T-helper 2 cell treated with Interferon-gamma antibody and Interleukin-4, amounts not matched to agents 100 ng/mL and 5 ng/mL, for 36 hours (primary cell): ENCODE results near the gene KCTD15. TPM values are rescaled to one million over a fixed set of nuclear protein-coding genes. Genes with fewer than 3 reads are reported as not detected.
"Not testable (repeated sequence)": the region's sequence is repeated elsewhere in the genome, so short reads cannot be mapped to it uniquely, and the experiment has no call there.

Source experiments
- intact Hi-C: fragments of 100-400 bp; cut with micrococcal nuclease; formaldehyde crosslinking; loops from one replicate; pipeline ENCODE4 v1.15.1; 2023
- total RNA-seq: library from RNA; stranded (reverse); gene quantifications from 2 replicates; pipeline ENCODE4 v1.2.3, GENCODE V29; 2022

The KCTD15 gene
- total RNA-seq, 1 donor from 2014 or later: 6.5 TPM

DNA sequence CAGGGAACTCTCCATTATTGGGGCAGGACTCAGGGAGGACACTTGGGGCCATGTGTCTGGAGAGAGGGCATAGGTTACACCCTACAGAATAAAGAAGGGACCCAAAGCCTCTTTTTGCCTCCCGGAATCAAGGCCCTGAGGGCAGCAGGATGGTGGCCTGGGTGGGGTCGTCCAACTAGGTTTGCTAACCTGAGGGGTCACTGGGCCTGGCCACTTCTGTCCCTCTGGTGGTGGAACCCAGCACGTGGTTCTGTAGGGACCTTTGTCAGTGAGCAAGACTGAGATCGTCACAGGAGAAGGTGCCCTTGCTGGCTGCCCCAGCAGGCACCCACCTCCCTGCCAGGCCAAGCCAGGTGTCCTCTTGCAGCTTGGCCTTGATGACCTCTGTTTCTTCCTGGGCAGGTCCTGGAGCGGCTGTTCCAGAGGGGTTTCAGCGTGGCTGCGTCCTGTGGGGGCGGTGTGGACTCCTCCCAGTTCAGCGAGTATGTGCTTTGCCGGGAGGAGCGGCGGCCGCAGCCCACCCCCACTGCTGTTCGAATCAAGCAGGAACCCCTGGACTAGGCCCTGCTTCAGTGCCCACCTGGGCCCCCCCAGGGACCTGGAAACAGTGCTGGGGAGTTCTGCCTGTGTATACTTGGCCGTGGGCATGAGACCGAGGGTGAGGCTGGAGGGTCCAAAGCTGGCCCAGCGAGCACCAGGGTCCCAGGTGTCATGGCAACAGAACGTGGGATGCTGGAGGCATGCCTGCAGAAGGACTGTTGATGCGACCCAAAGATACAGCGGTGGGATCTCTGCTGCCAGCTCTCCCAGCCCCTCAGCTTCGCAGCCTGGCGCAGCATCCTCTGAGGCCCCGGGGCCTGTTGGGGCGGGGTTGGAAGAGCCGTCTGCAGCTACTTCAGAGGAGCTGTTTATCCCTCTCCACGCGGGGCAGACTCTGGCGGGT, 16.0 kb downstream of the KCTD15 start:
- intact Hi-C loops: no loop called here

DNA sequence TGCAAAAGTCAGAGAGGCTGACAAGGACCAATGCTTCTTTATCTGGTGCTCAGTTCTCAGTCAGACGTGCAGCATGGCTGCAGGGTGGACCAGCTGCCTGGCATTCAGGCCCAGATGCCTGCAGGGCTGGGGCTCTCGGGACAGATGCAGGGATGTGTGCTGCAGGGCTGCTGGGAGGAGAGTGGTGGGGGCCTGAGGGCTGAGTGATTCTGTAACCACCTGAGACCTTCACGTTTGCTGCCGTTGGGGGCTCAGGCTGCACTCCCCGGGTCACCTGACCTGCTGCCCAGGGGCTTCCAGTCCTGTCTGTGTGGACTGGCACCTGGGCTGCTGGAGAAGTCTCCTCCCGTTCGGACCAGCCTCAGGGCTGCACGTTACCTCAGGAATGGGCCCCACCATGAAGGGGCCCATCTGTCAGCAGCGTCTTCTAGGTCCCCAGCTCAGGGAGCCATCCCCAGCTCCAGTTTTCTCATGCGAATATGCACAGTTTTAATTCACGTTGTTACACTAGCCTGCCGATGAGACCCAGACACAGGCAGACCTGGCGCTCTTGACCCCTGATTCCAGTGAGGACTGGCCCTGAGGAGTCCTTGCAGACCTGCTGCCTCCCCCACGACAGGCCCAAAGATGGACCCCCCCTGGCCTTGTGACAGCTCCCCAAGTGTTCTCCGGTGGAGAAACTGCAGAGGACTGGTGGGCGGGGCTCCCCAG, 16.9 kb downstream of the KCTD15 start:
- intact Hi-C loops: no loop called here

DNA sequence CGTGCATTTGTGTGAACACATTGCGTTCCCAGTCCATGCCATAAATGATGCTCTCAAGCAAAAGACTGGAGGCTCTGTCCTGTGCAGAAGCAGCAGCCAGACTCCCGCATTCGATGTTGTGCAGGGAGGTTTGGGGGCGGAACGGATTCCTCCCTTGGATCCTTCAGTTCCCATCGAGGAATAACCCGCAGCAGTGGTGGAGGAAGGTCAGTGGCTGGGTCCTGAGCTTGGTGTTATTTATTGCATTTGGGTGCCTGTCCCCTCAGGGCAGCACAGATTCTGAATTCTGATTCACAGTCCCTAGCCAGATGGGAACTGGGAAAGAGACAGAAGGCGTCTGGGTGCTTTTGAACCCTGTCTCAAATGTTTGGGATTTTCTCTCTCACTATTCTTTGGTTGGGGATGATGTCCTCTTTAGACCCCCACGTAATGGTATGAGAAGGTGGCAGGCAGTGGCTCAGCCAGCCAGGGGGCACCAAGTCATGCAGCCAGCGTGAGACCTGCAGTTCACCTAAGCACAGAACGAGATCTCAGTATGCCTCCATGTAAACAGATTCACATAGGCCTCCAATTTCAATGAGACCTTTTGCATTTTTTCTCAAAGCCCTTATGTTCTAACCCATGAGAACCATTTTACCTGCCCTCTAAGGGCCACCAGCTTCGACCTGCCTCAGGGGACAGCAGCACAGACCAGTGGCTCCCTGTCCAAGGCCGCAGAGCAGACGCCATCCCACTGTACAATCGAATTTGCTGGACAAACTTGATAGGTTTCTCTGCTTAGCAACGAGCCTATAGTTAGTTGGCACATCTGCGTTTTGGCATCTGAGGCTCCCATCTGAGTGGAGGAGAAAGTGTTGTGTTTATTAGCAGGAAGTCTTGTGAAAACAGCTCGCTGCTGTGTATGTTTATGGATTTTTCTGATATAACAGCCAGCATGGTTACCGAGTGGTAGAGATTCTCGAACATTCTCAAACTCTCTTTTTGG, 17.8 kb downstream of the KCTD15 start:
- intact Hi-C loops: no loop called here

DNA sequence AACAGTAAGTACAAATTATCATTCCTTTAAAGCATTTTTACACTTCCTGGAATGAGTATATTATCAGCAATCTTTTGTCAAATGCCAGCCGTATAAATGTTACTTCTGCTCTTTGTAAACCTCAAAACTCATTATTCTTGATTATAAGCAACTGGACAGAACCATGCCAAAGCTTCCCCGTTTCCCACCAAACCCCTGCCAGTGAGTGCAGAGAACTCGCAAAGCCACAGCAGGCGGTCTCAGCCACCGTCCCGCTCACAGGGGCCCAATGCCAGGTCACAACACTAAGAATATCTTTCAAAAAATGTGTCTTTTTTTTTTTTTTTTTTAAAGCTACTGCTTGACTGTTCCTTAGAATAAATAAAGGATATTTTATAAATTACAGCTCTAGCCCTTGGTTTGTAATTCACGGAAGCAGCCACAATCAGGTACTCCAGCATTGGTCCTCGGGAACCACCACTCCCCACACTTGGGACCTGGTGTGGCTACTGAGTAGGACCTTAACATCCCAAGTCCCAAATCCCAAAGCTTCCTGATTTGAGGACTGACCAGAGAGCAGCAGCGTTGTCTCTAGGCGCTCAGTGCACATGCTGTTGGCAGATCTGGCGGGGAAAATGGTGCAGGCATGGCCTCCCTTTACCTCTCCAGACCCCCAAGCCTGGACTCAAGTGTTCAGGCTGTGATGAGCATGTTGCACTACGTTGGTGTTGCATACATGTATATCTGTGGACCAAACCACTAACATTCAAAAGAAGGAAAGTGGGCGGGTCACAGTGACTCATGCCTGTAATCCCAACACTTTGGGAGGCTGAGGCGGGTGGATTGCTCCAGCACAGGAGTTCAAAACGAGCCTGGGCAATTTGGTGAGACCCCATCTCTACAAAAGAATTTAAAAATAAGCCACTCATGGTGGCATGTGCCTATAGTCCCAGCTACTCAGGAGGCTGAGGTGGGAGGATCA, 19.0 kb downstream of the KCTD15 start:
- intact Hi-C loops: no loop called here

DNA sequence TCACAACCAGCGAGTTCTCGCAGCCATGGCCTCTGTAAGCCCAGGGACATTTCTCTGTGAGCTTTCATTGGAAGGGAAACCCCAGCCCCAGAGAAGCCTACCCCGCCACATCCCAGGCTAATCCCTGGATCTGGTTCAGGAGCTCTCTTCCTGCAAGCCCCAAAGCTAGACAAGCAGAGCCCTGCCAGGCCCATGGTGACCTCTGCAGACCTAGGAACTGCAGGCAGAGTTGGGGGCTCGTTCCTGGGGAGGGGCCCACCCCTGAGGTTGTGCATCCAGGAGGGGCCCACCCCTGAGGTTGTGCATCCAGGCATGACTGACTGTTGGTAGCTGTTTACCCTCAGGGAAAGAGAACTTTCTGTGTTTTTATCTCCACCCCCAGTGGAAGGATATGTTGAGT, 21.7 kb downstream of the KCTD15 start:
- intact Hi-C loops: no loop called here

DNA sequence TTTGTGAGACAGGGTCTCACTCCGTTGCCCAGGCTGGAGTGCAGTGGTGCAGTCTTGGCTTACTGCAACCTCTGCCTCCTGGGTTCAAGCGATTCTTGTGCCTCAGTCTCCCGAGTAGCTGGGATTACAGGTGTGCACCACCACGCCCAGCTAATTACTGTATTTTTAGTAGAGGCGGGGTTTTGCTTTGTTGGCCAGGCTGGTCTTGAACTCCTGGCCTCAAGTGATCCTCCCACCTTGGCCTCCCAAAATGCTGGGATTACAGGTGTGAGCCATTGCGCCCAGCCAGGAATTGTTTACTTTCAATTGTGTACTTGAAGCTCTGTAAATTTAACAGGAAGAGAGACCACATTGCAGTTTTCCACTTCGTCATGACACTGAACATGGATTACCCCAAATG, 22.4 kb downstream of the KCTD15 start:
- intact Hi-C loops: not testable (repeated sequence)

DNA sequence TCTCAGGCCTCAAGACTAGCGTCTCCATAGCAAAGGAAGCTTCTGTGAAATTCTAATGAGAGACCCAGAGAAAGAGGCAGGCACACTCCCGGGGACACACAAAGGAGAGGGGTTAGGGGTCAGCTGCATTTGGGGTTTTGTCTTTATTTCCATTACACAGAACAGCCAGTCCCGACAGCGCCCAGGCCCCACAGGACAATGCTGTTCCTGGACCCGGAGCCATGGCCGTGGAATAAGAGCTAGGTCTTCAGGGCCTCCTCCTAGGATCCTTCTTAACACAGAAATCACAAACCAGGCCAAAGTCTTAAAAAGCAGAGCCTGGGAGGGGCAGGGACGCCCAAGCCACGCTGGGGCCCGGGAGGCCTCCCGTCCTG, 22.8 kb downstream of the KCTD15 start:
- intact Hi-C loops: no loop called here

DNA sequence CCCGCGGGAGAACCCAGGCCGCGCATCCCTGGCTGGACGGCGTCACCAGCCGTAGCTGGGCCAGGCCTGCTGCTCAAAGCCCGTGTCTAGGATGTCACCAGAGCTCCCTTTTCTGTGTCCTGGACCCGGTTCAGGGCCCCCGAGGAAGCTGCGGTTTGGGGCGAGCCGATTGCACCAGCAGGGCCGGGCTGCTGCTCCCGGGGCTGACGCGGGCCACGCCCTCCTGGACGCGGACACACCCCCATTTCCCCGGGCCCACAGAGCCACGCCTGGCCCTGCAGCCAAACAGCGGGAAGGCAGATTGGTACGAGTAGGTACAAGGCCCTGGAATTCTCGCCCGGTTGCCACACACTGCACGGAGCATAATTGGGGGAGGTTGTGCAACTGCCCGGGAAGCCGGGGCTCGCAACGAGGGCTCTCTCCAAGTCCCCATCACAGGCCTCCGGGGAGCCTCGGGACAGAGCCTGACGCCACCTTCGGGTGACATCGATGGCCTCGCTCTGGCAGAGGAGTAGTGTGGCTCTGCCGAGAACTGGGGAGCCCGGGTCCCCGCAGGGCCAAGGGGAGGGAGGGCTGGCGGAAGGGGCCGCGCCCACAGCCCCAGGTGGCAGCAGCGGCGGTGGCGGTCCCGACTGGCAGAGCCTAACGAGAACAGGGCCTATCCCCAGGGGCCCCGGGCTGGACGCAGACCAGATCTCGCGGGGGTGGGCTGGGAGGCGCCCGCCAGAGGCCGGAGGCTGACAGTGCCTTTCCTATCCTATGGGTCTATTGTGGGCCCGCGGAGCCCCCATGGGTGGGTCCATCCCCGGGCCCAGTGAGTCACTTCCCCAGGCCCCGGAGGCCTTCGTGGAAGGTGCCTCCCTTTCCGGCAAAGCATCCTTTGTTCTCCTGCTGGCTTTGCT, 23.5 kb downstream of the KCTD15 start:
- intact Hi-C loops: loop anchor here (1.0 kb wide), 2 partner anchors 24 to 42 kb away; partner anchors contain the start of gene KCTD15

DNA sequence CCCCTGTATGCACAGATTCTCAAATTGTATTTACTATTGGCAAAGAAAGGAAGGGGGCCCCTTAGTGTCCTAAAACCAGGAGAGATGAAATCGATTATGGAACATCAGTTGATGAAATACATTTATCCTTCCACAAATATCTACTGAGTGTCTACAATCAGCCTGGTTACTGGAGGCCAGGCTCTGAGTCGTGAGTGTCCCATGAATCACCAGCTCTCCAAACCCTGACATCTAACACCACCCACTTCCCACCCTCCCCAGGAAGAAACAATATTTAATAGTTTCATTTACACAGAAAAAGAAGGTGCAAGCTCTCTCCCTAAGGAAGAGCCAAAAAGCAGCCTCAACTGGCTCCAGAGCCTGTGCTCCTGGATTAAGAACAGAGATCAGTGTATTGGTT, 25.2 kb downstream of the KCTD15 start:
- intact Hi-C loops: no loop called here

DNA sequence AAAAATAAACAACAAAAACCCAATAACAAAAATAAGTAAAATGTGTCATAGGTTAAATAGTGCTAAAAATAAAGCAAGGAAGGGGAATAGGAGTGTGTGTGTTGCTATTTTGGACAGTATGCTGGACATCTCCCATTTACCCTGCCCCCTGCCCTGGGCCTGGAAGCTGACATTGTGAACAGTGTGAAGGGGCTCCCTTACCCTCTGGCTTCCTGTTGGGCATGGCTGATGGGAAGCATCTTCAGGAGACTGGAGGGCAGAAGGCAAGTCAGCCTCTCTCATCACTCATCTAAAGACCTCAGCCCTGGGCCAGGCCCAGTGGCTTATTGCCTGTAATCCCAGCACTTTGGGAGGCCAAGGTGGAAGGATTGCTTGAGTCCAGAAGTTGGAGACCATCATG, 26.7 kb downstream of the KCTD15 start:
- intact Hi-C loops: no loop called here

DNA sequence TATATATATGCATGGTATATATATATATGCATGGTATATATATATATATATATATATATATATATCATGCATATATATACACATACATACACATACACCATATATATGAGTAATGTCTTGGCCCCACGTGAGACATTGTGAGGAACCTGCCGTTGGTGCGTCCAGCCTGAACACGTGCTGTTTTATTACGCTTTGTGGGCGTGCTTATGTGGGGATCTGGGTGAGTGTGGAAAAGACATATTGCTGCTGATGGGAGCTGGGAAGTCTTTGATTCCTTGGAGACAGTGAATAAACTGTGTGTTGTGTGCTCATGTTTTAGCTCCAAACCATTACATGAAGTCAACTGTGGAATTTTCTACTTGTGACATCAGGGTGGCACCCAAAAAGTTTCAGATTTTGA, 28.9 kb downstream of the KCTD15 start:
- intact Hi-C loops: no loop called here

DNA sequence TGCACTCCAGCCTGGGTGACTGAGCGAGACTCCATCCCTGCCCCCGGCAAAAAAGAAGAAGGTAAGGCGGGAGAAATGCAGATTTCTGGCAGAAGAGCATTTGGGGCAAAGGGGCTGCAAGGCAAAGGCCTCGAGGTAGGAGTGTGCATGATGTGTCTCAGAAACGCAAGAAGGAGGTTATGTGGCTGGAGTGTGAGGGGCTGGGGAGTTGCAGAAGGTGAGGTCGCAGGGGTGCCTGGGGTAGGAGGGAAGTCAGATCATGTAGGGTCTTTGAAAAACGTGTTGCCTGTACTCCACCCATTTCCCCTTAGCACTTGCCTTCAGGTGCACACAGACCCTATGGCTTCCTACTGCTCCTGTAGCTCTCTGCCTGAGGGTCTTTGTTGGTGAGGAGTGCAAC, 29.9 kb downstream of the KCTD15 start:
- intact Hi-C loops: no loop called here

DNA sequence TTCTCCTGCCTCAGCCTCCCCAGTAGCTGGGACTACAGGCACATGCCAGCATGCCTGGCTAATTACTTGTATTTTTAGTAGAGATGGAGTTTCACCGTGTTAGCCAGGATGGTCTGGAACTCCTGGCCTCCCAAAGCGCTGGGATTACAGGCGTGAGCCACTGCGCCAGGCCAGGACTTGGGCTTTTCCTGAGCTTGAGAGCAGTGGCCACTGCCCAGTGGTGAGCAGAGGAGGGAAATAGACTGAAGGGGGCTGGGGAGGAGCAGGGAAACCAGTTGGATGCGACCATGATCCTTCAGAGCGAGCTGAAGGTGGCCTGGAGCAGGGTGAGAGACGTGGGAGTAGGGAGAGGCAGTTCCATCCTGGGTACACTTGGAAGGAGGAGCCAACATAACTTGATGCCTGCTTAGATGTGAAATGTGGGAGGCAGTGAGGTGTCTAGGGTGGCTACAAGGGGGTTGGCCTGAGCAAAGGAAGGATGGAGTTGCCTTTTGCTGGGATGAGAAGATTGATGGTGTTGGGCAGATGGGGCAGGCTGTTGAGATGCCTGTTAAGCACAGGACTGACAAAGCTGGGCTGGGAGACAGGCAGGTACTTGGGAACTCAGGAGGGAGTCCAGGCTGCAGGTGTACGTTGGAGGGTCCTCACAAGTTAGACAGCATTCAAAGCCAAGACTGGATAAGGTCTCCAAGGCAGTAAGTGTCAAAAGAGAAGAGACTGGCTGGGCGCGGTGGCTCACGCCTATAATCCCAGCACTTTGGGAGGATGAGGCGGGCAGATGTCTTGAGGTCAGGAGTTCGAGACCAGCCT, 31.8 kb downstream of the KCTD15 start:
- intact Hi-C loops: no loop called here

DNA sequence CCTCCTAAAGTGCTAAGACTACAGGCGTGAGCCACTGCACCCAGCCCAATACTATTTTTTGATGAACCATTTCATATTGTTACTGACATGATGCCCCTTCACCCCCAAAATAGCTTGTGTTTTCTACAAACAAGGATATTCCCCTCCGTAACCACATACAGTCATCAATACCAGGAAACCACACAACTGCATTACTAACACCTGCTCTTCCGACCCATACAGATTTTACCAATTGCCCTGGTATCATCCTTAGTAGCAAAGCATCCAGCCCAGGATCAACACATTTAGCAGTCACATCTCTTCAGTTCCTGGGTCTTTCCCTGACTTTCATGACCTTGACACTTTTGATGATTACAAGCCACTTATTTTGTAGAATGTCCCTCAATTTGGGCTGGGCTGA, 33.6 kb downstream of the KCTD15 start:
- intact Hi-C loops: no loop called here

DNA sequence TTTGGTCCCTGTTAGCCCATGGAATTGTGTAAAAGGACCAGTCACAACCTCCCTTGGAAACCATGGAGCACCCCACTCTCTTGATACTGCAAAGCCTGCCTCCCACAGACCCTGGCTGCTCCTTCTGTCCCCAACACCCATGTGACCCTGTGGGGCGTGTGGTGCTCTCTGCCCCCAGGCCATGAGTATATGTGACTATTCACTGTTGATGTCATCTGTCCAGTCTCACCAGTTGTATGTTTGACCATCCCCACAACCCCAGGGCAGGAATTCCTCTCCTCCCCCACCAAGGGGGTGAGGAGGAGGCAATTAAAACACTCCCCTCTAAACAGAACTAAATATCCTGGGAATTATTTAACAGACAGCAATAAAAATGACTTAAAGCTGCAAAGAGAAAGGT, 35.2 kb downstream of the KCTD15 start:
- intact Hi-C loops: no loop called here

DNA sequence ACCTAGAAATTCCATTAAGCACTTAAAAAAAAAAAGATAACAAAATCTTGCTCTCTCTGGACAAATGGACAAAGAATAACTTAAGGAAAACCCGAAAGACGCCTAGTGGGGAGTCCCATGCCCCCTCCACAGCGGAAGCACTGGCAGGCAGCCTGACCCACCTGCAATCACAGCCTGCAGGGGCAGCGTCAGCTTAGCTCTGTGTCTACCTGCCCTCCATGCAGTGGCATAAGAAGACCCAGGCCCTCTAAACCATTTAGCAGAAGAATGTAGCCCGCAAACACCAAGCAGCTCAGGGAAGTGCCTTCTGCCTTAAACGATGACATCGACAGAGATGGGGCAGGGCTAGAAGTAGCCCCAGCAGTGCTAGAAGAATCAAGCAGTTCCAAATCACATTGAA, 36.0 kb downstream of the KCTD15 start:
- intact Hi-C loops: no loop called here

DNA sequence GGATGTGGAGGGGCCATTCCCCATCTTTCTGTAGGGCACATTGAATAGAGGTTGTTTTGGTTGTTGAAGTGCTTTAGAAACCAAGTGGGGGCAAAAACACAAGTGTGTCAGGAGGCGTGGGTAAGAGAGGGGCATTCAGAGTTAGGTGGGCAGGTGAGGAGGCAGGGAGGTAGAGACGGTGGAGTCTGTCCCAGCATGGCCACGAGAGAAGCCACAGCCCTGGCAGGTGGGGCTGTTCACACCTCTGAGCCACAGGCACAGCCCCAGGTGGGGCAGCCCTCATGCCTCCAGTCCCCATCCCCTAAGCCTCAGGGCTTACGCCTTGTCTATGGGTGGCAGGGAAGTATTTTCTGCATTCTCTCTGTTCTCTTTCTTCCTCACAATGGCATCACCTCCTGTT, 43.7 kb downstream of the KCTD15 start:
- intact Hi-C loops: no loop called here

DNA sequence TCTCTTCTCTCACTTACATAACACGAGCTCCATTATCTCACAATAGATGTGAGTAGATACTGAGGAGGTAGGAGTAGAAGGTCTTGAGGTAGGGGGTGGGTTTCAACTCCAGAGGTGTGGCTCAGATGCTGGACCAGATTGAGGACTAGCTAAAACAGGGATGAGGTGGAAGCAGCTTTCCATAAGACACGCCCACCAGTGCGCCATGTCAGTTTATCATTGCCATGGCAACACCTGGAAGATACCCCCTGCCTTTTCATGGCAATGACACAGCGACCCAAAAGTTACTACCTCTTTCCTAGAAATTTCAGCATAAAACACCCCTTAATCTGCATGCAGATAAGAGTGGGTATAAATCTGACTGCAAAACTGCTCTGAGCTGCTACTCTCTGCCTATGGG, 44.1 kb downstream of the KCTD15 start:
- intact Hi-C loops: no loop called here
